Keratinocyte (primary cell): ENCODE results near the gene ERICH4. TPM values are rescaled to one million over a fixed set of nuclear protein-coding genes. Genes with fewer than 3 reads are reported as not detected.

Experiments
- DNase-seq: peaks from one replicate; pipeline ENCODE4 v3.0.0-alpha.2; 2011; ENCODE audit warnings: low read depth, missing footprints, low spot score
- FAIRE-seq: peaks from 2 replicates; lab custom pipeline; 2011; peaks lifted over from hg19 to GRCh38; lab: Jason Lieb, UNC
- H2AFZ ChIP-seq: 2 replicates; pipeline ENCODE4 v1.6.0; 2012; ENCODE audit warnings: low read length, control low read depth, inconsistent platforms; ENCODE audit not compliant: control insufficient read depth
- H3K27ac ChIP-seq: 2 replicates; pipeline ENCODE4 v1.5.1; 2011; ENCODE audit warnings: low read length; ENCODE audit not compliant: control insufficient read depth, insufficient read depth
- H3K27me3 ChIP-seq: 3 replicates; pipeline ENCODE4 v1.6.0; 2011; ENCODE audit warnings: low read length; ENCODE audit not compliant: control insufficient read depth, insufficient read depth; ENCODE audit errors: extremely low read depth
- H3K36me3 ChIP-seq, 2 experiments: 2 replicates in 1 of 2; 3 replicates in 1 of 2; pipeline ENCODE4 v1.5.1; 2011; ENCODE audit warnings: low read length in 2 of 2, mild to moderate bottlenecking in 1 of 2; ENCODE audit not compliant: control insufficient read depth in 2 of 2, insufficient read depth in 2 of 2; ENCODE audit errors: extremely low read depth in 1 of 2
- H3K4me1 ChIP-seq: 3 replicates; pipeline ENCODE4 v1.5.1; 2011; ENCODE audit warnings: low read length; ENCODE audit not compliant: control insufficient read depth, insufficient read depth; ENCODE audit errors: extremely low read depth
- H3K4me2 ChIP-seq: 3 replicates; pipeline ENCODE4 v1.6.0; 2011; ENCODE audit warnings: low read depth, low read length; ENCODE audit not compliant: control insufficient read depth, insufficient read depth; ENCODE audit errors: extremely low read depth
- H3K4me3 ChIP-seq, 3 experiments: fragments of 200-600 bp in 1 of 3; sonication (generic) in 1 of 3; 2 replicates in 2 of 3; 3 replicates in 1 of 3; pipeline ENCODE4 v1.5.1; 2011 to 2016; ENCODE audit warnings: low read length in 3 of 3, mild to moderate bottlenecking in 3 of 3, control low read depth in 2 of 3, inconsistent platforms in 1 of 3, low read depth in 1 of 3, mixed read lengths in 1 of 3, mixed run types in 1 of 3, moderate library complexity in 1 of 3; ENCODE audit not compliant: control insufficient read depth in 2 of 3, insufficient read depth in 2 of 3; ENCODE audit errors: extremely low read depth in 1 of 3
- H3K79me2 ChIP-seq: 2 replicates; pipeline ENCODE4 v1.6.0; 2012; ENCODE audit warnings: low read length; ENCODE audit not compliant: control insufficient read depth, insufficient read depth
- H3K9ac ChIP-seq: 3 replicates; pipeline ENCODE4 v1.6.0; 2011; ENCODE audit warnings: low read length; ENCODE audit not compliant: control insufficient read depth, insufficient read depth; ENCODE audit errors: extremely low read depth
- H3K9me1 ChIP-seq: 3 replicates; pipeline ENCODE4 v1.6.0; 2011; ENCODE audit warnings: low read length; ENCODE audit not compliant: control insufficient read depth, insufficient read depth; ENCODE audit errors: extremely low read depth
- H3K9me3 ChIP-seq: 2 replicates; pipeline ENCODE4 v1.5.1; 2012; ENCODE audit warnings: low read depth, low read length; ENCODE audit not compliant: control insufficient read depth
- H4K20me1 ChIP-seq: 3 replicates; pipeline ENCODE4 v1.6.0; 2011; ENCODE audit warnings: low read length; ENCODE audit not compliant: control insufficient read depth, insufficient read depth; ENCODE audit errors: extremely low read depth
- CTCF ChIP-seq, 3 experiments: IDR thresholded peaks in 1 of 3; conservative IDR thresholded peaks in 1 of 3; optimal IDR thresholded peaks in 1 of 3; 2 replicates in 2 of 3; 3 replicates in 1 of 3; pipeline versions ENCODE3 to v1.5.1; 2011; ENCODE audit warnings: low read length in 3 of 3, mild to moderate bottlenecking in 3 of 3, moderate library complexity in 2 of 3, control low read depth in 1 of 3, inconsistent platforms in 1 of 3; ENCODE audit not compliant: insufficient read depth in 2 of 3; ENCODE audit errors: extremely low read depth in 1 of 3
- EZH2 ChIP-seq: IDR thresholded peaks from one replicate; pipeline ENCODE4 v1.6.1; 2012; ENCODE audit warnings: inconsistent platforms, mild to moderate bottlenecking, low read length, moderate library complexity
- dilution Hi-C: fragments of 300-500 bp; cut with MboI; formaldehyde crosslinking; loops from one replicate; pipeline ENCODE4 v1.7.0; 2020; ENCODE audit warnings: low sequenced_read_pairs; ENCODE audit not compliant: extremely low pct_ligation_motif_present
- polyA plus RNA-seq, 5 experiments: library from polyadenylated mRNA; depleted of rRNA in 3 of 5; stranded (reverse) in 3 of 5; stranded (forward) in 1 of 5; unstranded in 1 of 5; fragments of >200 nt; gene quantifications; 1 replicate in 1 of 5; 2 replicates in 3 of 5; 3 replicates in 1 of 5; pipeline versions ENCODE4 v1.2.1 to v1.2.3, GENCODE V29; 2011 to 2012; ENCODE audit warnings: missing spikeins in 2 of 5, low read depth in 1 of 5, low replicate concordance in 1 of 5

The ERICH4 gene
- polyA plus RNA-seq, 1 donor (not counting 4 experiments of a cell fraction or from before 2014, with no cell fraction given) = not detected

DNA sequence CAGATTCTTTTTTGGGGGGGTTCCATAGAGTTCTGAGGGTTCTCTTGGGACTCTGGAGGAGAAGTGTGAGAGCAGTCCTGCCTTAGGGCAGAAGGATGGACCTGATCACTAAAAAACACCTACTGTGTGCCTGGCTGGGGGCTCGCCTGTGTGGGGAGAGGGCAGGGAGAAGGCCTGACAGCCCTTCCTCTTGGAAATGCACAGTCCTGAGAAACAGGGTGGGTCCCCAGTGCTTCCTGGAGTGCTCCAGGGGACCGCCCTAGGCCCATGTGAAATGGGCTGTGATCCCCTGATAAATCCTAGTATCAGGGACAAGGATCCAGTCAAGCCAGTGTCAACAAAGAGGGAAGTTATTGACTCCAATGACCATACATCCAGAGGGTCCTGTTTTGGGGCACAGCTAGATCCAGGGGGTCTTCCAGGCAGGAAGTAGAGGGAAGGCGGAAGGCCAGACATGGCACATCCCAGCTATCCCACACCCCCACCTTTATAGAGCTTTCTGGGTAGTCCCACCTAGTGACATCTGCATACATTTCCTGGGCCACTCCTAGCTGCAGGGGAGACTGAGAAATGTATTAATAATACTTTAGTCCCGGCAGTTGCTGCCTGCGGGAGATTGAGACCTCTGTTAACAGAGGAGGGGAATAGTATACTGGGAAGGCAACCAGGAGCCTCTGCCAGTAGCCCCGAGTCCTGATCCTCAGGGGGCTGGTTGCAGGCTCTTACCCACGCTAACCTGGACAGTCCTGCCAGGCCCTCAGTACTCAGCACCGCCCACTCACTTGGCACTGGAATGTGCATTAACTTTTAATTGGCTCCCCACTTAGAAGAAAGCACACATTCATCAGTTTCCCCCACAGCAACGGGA lies 31.6 kb upstream of the ERICH4 start:
- no peak overlapping the region for H2AFZ ChIP-seq
- H3K9me3 ChIP-seq = no peaks in the 10 kb centered on the region
- H4K20me1 ChIP-seq = no peaks in the 10 kb centered on the region
- no peaks in the 10 kb centered on the region for H3K9me1 ChIP-seq
- DNase-seq = no peak
- H3K27ac ChIP-seq = no peak overlapping the region
- dilution Hi-C loops = no loop called here
- no peak overlapping the region for H3K4me2 ChIP-seq
- FAIRE-seq = no peak
- no peaks in the 10 kb centered on the region for H3K79me2 ChIP-seq
- H3K27me3 ChIP-seq = no peaks in the 10 kb centered on the region
- H3K4me3 ChIP-seq = no peak overlapping the region
- no peak overlapping the region for H3K9ac ChIP-seq
- H3K36me3 ChIP-seq = peaks cover 0 to 5% of the 10 kb centered on the region in 2 experiments
- H3K4me1 ChIP-seq = peaks cover 5% of the 10 kb centered on the region
- TF ChIP-seq EZH2 (no peak), CTCF (optimal IDR thresholded peaks at IDR 0.05 in 1 of 3, IDR thresholded peaks at IDR 0.05 in 1 of 3, conservative IDR thresholded peaks at IDR 0.05 in 1 of 3; ENCODE audit: extremely low read depth in 1 of 3, insufficient read depth in 2 of 3, low read length in 3 of 3) (no peak)

GRCh38 chr19:41411968-41412265 lies 31.0 kb upstream of the ERICH4 start:
- dilution Hi-C loops = no loop called here
- H3K36me3 ChIP-seq = peaks cover 0 to 5% of the 10 kb centered on the region in 2 experiments
- no peak for DNase-seq
- no peak overlapping the region for H3K9ac ChIP-seq
- no peak overlapping the region for H3K4me3 ChIP-seq
- no peak overlapping the region for H3K27ac ChIP-seq
- H3K27me3 ChIP-seq = no peaks in the 10 kb centered on the region
- no peak overlapping the region for H2AFZ ChIP-seq
- no peaks in the 10 kb centered on the region for H3K79me2 ChIP-seq
- H3K9me3 ChIP-seq = no peaks in the 10 kb centered on the region
- H3K9me1 ChIP-seq = no peaks in the 10 kb centered on the region
- no peaks in the 10 kb centered on the region for H4K20me1 ChIP-seq
- TF ChIP-seq EZH2 = no peak
- TF ChIP-seq CTCF (optimal IDR thresholded peaks at IDR 0.05 in 1 of 3, IDR thresholded peaks at IDR 0.05 in 1 of 3, conservative IDR thresholded peaks at IDR 0.05 in 1 of 3; ENCODE audit: extremely low read depth in 1 of 3, insufficient read depth in 2 of 3, low read length in 3 of 3) = no peak
- no peak overlapping the region for H3K4me2 ChIP-seq
- no peak for FAIRE-seq
- peaks cover 5% of the 10 kb centered on the region for H3K4me1 ChIP-seq
